COLO668 (cell line): Measurements from ENCODE around the gene LYZL2.
"Not testable (repeated sequence)": the region's sequence is repeated elsewhere in the genome, so short reads cannot be mapped to it uniquely, and the experiment has no call there.

Experiments
- DNase-seq: peaks from one replicate; lab custom pipeline; 2025; ENCODE audit not compliant: unreplicated experiment; lab: John Stamatoyannopoulos, UW

LYZL2 gene

GRCh38 chr10:30639946-30640786 lies 10.6 kb upstream of the LYZL2 start:
- peak; percentile 5 for DNase-seq

- peak; percentile 0 for DNase-seq
Measured at GRCh38 chr10:30637881-30638467, 8.4 kb upstream of the LYZL2 start.

GRCh38 chr10:30631188-30631587 lies 1.6 kb upstream of the LYZL2 start:
- no peak for DNase-seq

GRCh38 chr10:30630571-30630970 lies 1.0 kb upstream of the LYZL2 start:
- no peak for DNase-seq

GRCh38 chr10:30628576-30628975 lies 977 bp downstream of the LYZL2 start:
- DNase-seq = not testable (repeated sequence)

- DNase-seq = not testable (repeated sequence)
Measured at GRCh38 chr10:30626837-30627236, 2.7 kb downstream of the LYZL2 start.

GRCh38 chr10:30626196-30626595 lies 3.4 kb downstream of the LYZL2 start:
- not testable (repeated sequence) for DNase-seq

- DNase-seq = no peak
Measured at GRCh38 chr10:30625080-30625479, 4.5 kb downstream of the LYZL2 start.

- DNase-seq = no peak
Measured at GRCh38 chr10:30619966-30620365, 9.6 kb downstream of the LYZL2 start.

GRCh38 chr10:30617070-30617469 lies 12.5 kb downstream of the LYZL2 start:
- DNase-seq = no peak

- not testable (repeated sequence) for DNase-seq
Measured at GRCh38 chr10:30611041-30611440, 18.5 kb downstream of the LYZL2 start.

GRCh38 chr10:30607814-30608213 lies 21.7 kb downstream of the LYZL2 start:
- no peak for DNase-seq

GRCh38 chr10:30606313-30606712 lies 23.2 kb downstream of the LYZL2 start:
- DNase-seq = peak; percentile 6

- peak; percentile 9 for DNase-seq
Measured at GRCh38 chr10:30605341-30606121, 24.0 kb downstream of the LYZL2 start.

GRCh38 chr10:30603589-30603988 lies 26.0 kb downstream of the LYZL2 start:
- DNase-seq = no peak

- no peak for DNase-seq
Measured at GRCh38 chr10:30602747-30603146, 26.8 kb downstream of the LYZL2 start.

GRCh38 chr10:30600005-30600404 lies 29.5 kb downstream of the LYZL2 start:
- DNase-seq = no peak

- no peak for DNase-seq
Measured at GRCh38 chr10:30598105-30598776, 31.3 kb downstream of the LYZL2 start.

- not testable (repeated sequence) for DNase-seq
Measured at GRCh38 chr10:30597433-30597824, 32.1 kb downstream of the LYZL2 start.

GRCh38 chr10:30596493-30597432 lies 32.8 kb downstream of the LYZL2 start:
- not testable (repeated sequence) for DNase-seq
